HEK293 (cell line): ENCODE data around the gene MRTFA.

Experiments used
- HIC1 ChIP-seq: fragments of 450-650 bp; formaldehyde crosslinking; IDR thresholded peaks from 2 replicates; pipeline ENCODE4 v1.5.1; 2016; ENCODE audit warnings: missing biosample characterization, missing genetic modification characterization
- KLF1 ChIP-seq: fragments of 450-650 bp; formaldehyde crosslinking; IDR thresholded peaks from 2 replicates; pipeline ENCODE4 v1.5.1; 2016; ENCODE audit warnings: missing biosample characterization, missing genetic modification characterization
- KLF16 ChIP-seq: fragments of 450-650 bp; formaldehyde crosslinking; IDR thresholded peaks from 2 replicates; pipeline ENCODE4 v1.5.1; 2017; ENCODE audit warnings: missing biosample characterization, missing genetic modification characterization
- KLF17 ChIP-seq: fragments of 450-650 bp; formaldehyde crosslinking; IDR thresholded peaks from 2 replicates; pipeline ENCODE4 v1.5.1; 2016; ENCODE audit warnings: missing biosample characterization, missing genetic modification characterization
- KLF7 ChIP-seq: fragments of 450-650 bp; formaldehyde crosslinking; IDR thresholded peaks from 2 replicates; pipeline ENCODE4 v1.5.1; 2016; ENCODE audit warnings: missing biosample characterization, missing genetic modification characterization, borderline replicate concordance
- KLF8 ChIP-seq: fragments of 450-650 bp; formaldehyde crosslinking; IDR thresholded peaks from 2 replicates; pipeline ENCODE4 v1.5.1; 2016; ENCODE audit warnings: missing biosample characterization, missing genetic modification characterization
- MYNN ChIP-seq: fragments of 450-650 bp; formaldehyde crosslinking; IDR thresholded peaks from 2 replicates; pipeline ENCODE4 v1.5.1; 2016; ENCODE audit warnings: missing biosample characterization, missing genetic modification characterization, borderline replicate concordance
- RBAK ChIP-seq: fragments of 450-650 bp; formaldehyde crosslinking; IDR thresholded peaks from 2 replicates; pipeline ENCODE4 v1.5.1; 2016; ENCODE audit warnings: missing biosample characterization, missing genetic modification characterization
- SCRT1 ChIP-seq: fragments of 450-650 bp; formaldehyde crosslinking; IDR thresholded peaks from 2 replicates; pipeline ENCODE4 v1.5.1; 2016; ENCODE audit warnings: missing biosample characterization, missing genetic modification characterization, borderline replicate concordance
- SP3 ChIP-seq: fragments of 450-650 bp; formaldehyde crosslinking; IDR thresholded peaks from 2 replicates; pipeline ENCODE4 v1.5.1; 2016; ENCODE audit warnings: missing biosample characterization, missing genetic modification characterization
- ZBTB26 ChIP-seq: fragments of 450-650 bp; formaldehyde crosslinking; optimal IDR thresholded peaks from 2 replicates; pipeline ENCODE3; 2016; ENCODE audit warnings: missing biosample characterization, mild to moderate bottlenecking, missing genetic modification characterization
- ZFP69B ChIP-seq: fragments of 450-650 bp; formaldehyde crosslinking; IDR thresholded peaks from 2 replicates; pipeline ENCODE4 v1.5.1; 2016; ENCODE audit warnings: missing biosample characterization, missing genetic modification characterization
- ZNF184 ChIP-seq: fragments of 450-650 bp; IDR thresholded peaks from 2 replicates; pipeline ENCODE4 v1.5.1; 2018; ENCODE audit warnings: missing biosample characterization, mild to moderate bottlenecking, missing genetic modification characterization
- ZNF24 ChIP-seq: fragments of 450-650 bp; formaldehyde crosslinking; IDR thresholded peaks from 2 replicates; pipeline ENCODE4 v1.5.1; 2016; ENCODE audit warnings: missing biosample characterization, missing genetic modification characterization
- ZNF292 ChIP-seq: fragments of 450-650 bp; formaldehyde crosslinking; IDR thresholded peaks from 2 replicates; pipeline ENCODE4 v1.5.1; 2016; ENCODE audit warnings: low read depth, missing biosample characterization, missing genetic modification characterization, borderline replicate concordance
- ZNF354C ChIP-seq: fragments of 450-650 bp; formaldehyde crosslinking; IDR thresholded peaks from 2 replicates; pipeline ENCODE4 v1.5.1; 2016; ENCODE audit warnings: missing biosample characterization, missing genetic modification characterization, low read depth, borderline replicate concordance
- ZNF362 ChIP-seq: fragments of 450-650 bp; formaldehyde crosslinking; IDR thresholded peaks from 2 replicates; pipeline ENCODE4 v1.5.1; 2016; ENCODE audit warnings: missing biosample characterization, missing genetic modification characterization
- ZNF366 ChIP-seq: fragments of 450-650 bp; formaldehyde crosslinking; conservative IDR thresholded peaks from 2 replicates; pipeline ENCODE4 v1.5.1; 2016; ENCODE audit warnings: missing biosample characterization, missing genetic modification characterization
- ZNF473 ChIP-seq: fragments of 450-650 bp; formaldehyde crosslinking; IDR thresholded peaks from 2 replicates; pipeline ENCODE4 v1.5.1; 2017; ENCODE audit warnings: missing biosample characterization, missing genetic modification characterization
- ZNF548 ChIP-seq: fragments of 450-650 bp; formaldehyde crosslinking; IDR thresholded peaks from 2 replicates; pipeline ENCODE4 v1.5.1; 2016; ENCODE audit warnings: missing biosample characterization, missing genetic modification characterization
- ZNF549 ChIP-seq: fragments of 450-650 bp; IDR thresholded peaks from 2 replicates; pipeline ENCODE4 v1.5.1; 2018; ENCODE audit warnings: missing biosample characterization, missing genetic modification characterization, mild to moderate bottlenecking, inconsistent platforms, moderate library complexity
- ZNF626 ChIP-seq: fragments of 450-650 bp; sonication (Bioruptor Pico); formaldehyde crosslinking; IDR thresholded peaks from 2 replicates; pipeline ENCODE4 v1.5.1; 2018; ENCODE audit warnings: missing biosample characterization, missing genetic modification characterization, inconsistent platforms
- ZNF654 ChIP-seq: fragments of 450-650 bp; formaldehyde crosslinking; IDR thresholded peaks from 2 replicates; pipeline ENCODE4 v1.5.1; 2016; ENCODE audit warnings: low read depth, missing biosample characterization, missing genetic modification characterization
- ZNF670 ChIP-seq: fragments of 450-650 bp; formaldehyde crosslinking; IDR thresholded peaks from 2 replicates; pipeline ENCODE4 v1.5.1; 2016; ENCODE audit warnings: missing biosample characterization, missing genetic modification characterization, low read depth

Gene MRTFA

GRCh38 chr22:40634119-40634903 lies 2.2 kb downstream of the MRTFA start (continued):
- TF ChIP-seq ZNF654 (no peak), ZNF626 (no peak), ZNF366 (peak; percentile 81), KLF7 (no peak; the same call in 1 of the 2 replicates), KLF8 (tag by site-specific recombination) (peak; percentile 79), SCRT1 (no peak), ZNF362 (tag by site-specific recombination) (no peak), ZNF548 (tag by site-specific recombination) (no peak), HIC1 (tag by site-specific recombination) (no peak), ZBTB26 (peak; percentile 9), ZNF184 (tag by site-specific recombination) (0 out of 2 replicates have a peak, but pooled peaks have one; percentile 17), RBAK (no peak), ZNF292 (tag by site-specific recombination) (no peak), ZFP69B (tag by site-specific recombination) (peak; percentile 43; the same call in 1 of the 2 replicates), ZNF24 (tag by site-specific recombination) (peak; percentile 89), SP3 (tag by site-specific recombination) (no peak), ZNF473 (tag by site-specific recombination) (no peak), ZNF549 (tag by site-specific recombination) (no peak), MYNN (tag by site-specific recombination) (no peak), KLF1 (tag by site-specific recombination) (peak; percentile 44; the same call in 1 of the 2 replicates), ZNF354C (tag by site-specific recombination) (no peak), KLF17 (tag by site-specific recombination) (peak; percentile 79; the same call in 1 of the 2 replicates), ZNF670 (tag by site-specific recombination) (no peak), KLF16 (0 out of 2 replicates have a peak, but pooled peaks have one; percentile 15)
- TF ChIP-seq, all 188 proteins: peak for 49
